ENCODE data around the gene RAVER1.
A peak's percentile ranks its signal among the peaks of the same experiment; 100 is the strongest.
"Not testable (repeated sequence)": the region's sequence is repeated elsewhere in the genome, so short reads cannot be mapped to it uniquely, and the experiment has no call there.

RAVER1 gene

GRCh38 chr19:10291554-10292205 is 41.6 kb downstream of the RAVER1 start:
- no peak for DNase-seq (ENCODE audit: low spot score)

DNA sequence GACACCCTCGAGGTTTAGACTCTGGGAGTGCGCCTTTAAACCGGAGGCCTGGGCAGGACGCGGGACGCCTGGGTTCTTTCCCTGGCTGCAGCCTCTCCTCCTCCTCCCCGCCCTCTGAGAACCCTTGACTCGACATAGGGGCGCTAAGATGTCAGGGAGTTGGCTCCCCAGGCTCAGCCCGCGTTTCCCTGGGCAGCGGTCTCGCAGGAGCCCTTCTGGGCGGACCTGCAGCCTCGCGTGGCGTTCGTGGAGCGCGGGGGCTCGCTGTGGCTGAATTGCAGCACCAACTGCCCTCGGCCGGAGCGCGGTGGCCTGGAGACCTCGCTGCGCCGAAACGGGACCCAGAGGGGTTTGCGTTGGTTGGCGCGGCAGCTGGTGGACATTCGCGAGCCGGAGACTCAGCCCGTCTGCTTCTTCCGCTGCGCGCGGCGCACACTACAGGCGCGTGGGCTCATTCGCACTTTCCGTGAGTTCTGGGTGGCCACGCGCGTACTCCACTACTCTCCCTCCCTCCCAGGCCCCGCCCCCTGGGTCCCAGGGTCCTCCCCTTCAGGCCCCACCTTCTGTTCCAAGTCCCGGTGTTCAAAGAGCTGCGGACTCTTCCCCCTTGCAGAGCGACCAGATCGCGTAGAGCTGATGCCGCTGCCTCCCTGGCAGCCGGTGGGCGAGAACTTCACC is 42.3 kb downstream of the RAVER1 start:
- no peak for DNase-seq (ENCODE audit: low spot score)

DNA sequence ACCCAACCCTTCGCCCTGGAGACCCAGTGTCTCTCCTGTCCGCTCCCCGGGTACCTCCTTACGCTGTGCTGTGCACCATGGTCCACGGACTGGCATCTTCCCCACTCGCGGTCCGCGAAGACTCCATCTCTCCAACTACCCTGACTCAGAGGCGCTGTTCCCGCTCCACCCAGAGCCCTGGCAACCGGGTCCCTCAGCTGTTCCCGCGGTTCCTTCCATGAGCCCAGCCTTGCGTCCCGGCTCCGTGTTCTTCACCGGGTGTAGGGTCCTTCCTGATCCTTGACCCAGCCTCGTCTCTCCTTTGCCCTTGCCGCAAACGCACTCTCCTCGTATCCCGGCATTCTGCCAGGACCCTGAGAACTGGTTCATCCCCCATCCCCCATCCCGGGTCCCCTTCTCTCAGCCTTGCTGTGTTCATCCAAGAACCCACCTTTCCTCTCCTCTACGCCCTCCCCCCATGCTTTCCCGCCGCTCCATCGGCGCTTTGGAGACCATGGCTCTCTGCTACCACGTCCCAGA is 42.9 kb downstream of the RAVER1 start:
- no peak for DNase-seq (ENCODE audit: low spot score)

- no peak for DNase-seq (ENCODE audit: low spot score)
Observed at GRCh38 chr19:10289836-10290356, 43.4 kb downstream of the RAVER1 start, which contains the start of gene ICAM5. TSS of gene ICAM5 (plus strand) at chr19:10289952. CDS start at chr19:10290044, 92 bp downstream.

DNA sequence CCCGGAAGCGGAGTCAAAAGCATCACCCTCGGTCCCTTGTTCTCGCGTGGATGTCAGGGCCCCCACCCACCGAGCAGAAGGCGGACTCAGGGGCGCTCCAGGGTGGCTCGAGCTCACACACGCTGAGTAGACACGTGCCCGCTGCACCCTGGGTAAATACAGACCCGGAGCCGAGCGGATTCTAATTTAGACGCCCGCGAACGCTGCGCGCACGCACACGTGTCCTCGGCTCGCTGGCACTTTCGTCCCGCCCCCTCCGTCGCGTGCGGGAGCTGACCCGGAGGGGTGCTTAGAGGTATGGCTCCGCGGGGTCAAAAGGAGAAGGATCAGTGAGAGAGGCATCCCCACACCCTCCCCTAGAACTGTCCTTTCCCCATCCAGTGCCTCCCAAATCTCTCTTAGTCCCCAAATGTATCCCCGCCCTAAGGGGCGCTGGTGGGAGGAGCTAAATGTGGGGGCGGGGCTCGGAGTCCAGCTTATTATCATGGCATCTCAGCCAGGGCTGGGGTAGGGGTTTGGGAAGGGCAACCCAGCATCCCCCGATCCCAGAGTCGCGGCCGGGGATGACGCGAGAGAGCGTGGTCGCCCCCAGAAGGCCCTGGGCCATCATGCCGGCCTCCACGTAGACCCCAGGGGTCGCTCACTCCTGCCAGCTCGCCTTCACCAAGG is 44.0 kb downstream of the RAVER1 start:
- DNase-seq (ENCODE audit: low spot score), result peak; percentile 37

DNA sequence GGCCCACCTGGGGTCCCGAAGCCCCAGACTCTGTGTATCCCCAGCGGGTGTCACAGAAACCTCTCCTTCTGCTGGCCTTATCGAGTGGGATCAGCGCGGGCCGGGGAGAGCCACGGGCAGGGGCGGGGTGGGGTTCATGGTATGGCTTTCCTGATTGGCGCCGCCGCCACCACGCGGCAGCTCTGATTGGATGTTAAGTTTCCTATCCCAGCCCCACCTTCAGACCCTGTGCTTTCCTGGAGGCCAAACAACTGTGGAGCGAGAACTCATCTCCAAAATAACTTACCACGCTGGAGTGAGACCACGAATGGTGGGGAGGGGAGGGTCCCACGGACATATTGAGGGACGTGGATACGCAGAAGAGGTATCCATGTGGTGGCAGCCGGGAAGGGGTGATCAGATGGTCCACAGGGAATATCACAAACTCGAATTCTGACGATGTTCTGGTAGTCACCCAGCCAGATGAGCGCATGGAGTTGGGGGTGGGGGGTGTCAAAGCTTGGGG is 44.6 kb downstream of the RAVER1 start:
- DNase-seq (ENCODE audit: low spot score), result peak; percentile 53

DNA sequence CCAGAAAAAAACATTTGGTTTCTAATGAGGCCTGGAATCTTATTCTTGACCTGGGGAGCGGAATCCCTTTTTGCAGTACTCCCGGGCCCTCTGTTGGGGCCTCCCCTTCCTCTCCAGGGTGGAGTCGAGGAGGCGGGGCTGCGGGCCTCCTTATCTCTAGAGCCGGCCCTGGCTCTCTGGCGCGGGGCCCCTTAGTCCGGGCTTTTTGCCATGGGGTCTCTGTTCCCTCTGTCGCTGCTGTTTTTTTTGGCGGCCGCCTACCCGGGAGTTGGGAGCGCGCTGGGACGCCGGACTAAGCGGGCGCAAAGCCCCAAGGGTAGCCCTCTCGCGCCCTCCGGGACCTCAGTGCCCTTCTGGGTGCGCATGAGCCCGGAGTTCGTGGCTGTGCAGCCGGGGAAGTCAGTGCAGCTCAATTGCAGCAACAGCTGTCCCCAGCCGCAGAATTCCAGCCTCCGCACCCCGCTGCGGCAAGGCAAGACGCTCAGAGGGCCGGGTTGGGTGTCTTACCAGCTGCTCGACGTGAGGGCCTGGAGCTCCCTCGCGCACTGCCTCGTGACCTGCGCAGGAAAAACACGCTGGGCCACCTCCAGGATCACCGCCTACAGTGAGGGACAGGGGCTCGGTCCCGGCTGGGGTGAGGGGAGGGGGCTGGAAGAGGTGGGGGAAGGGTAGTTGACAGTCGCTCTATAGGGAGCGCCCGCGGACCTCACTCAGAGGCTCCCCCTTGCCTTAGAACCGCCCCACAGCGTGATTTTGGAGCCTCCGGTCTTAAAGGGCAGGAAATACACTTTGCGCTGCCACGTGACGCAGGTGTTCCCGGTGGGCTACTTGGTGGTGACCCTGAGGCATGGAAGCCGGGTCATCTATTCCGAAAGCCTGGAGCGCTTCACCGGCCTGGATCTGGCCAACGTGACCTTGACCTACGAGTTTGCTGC is 46.3 kb downstream of the RAVER1 start, which contains the start of gene ICAM4:
Gene ICAM4, plus strand, starts transcription at position 153 of the 935 bp plus-strand sequence. Its CDS starts 58 bp downstream, at position 211.
- no peak for DNase-seq (ENCODE audit: low spot score)

DNA sequence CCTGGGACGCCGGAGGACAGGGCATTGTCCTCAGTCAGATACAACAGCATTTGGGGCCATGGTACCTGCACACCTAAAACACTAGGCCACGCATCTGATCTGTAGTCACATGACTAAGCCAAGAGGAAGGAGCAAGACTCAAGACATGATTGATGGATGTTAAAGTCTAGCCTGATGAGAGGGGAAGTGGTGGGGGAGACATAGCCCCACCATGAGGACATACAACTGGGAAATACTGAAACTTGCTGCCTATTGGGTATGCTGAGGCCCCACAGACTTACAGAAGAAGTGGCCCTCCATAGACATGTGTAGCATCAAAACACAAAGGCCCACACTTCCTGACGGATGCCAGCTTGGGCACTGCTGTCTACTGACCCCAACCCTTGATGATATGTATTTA is 47.9 kb downstream of the RAVER1 start:
- DNase-seq (ENCODE audit: low spot score), result no peak

DNA sequence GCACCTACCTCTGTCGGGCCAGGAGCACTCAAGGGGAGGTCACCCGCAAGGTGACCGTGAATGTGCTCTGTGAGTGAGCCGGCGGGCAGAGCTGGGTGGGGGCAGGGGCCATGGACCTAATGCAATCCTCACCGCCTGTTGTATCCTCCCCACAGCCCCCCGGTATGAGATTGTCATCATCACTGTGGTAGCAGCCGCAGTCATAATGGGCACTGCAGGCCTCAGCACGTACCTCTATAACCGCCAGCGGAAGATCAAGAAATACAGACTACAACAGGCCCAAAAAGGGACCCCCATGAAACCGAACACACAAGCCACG is 48.4 kb downstream of the RAVER1 start:
- no peak for DNase-seq (ENCODE audit: low spot score)

- DNase-seq (ENCODE audit: low spot score), result no peak
Observed at GRCh38 chr19:10284065-10284959, 49.0 kb downstream of the RAVER1 start.

- no peak for DNase-seq (ENCODE audit: low spot score)
Observed at GRCh38 chr19:10283301-10284064, 49.8 kb downstream of the RAVER1 start.

- not testable (repeated sequence) for DNase-seq (ENCODE audit: low spot score)
Observed at GRCh38 chr19:10282043-10282442, 51.3 kb downstream of the RAVER1 start.

GRCh38 chr19:10279737-10280442 is 53.4 kb downstream of the RAVER1 start:
- no peak for DNase-seq (ENCODE audit: low spot score)

GRCh38 chr19:10278935-10279334 is 54.4 kb downstream of the RAVER1 start:
- no peak for DNase-seq (ENCODE audit: low spot score)

- no peak for DNase-seq (ENCODE audit: low spot score)
Observed at GRCh38 chr19:10277795-10278589, 55.3 kb downstream of the RAVER1 start.

DNA sequence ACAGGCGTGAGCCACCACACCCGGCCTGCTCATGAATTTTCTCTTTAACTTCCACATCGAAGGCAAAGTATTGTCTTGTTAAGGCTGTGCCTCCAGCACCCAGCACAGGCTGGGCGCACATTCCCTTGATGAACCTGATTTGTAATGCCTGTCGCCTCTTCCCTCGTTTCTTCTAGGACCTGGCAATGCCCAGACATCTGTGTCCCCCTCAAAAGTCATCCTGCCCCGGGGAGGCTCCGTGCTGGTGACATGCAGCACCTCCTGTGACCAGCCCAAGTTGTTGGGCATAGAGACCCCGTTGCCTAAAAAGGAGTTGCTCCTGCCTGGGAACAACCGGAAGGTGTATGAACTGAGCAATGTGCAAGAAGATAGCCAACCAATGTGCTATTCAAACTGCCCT is 58.7 kb downstream of the RAVER1 start:
- no peak for DNase-seq (ENCODE audit: low spot score)

DNA sequence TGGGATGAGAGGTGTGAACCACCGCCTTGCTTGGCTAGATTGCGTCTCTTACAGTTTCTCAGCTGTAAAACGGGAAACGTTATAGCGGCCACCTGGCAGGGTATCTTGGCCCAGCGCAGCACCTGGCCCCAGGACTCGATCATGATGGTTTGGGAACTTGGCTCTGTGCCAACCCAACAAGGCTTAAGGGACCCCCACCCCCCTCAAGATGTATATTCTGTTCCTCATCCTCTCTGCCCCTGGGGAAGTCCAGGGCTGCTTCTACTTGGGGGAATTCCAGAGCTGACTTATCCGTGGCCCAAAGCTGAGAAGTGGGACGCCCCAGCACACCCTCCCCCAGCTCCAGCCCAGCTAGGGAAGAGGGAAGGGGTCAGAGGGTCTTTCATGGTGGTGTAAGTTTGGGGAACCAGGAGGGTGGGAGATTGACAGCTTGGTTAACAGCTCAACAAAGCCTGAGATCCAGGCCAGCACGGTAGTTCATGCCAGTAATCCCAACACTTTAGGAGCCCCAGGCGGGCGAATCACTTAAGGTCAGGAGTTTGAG is 61.7 kb downstream of the RAVER1 start:
- DNase-seq (ENCODE audit: low spot score), result no peak

Data from SK-N-DZ (cell line).